Nephron (organoid): ENCODE measurements around the gene PPP1R9A.

Experiments used
- H3K27ac Mint-ChIP-seq, 3 experiments: 2 replicates each; pipeline ENCODE4 v1.8.0; 2020; ENCODE audit warnings: mixed read lengths in 3 of 3, mild to moderate bottlenecking in 2 of 3, moderate library complexity in 1 of 3
- H3K27me3 Mint-ChIP-seq: 2 replicates; pipeline ENCODE4 v1.8.0; 2021; ENCODE audit warnings: low read depth, mild to moderate bottlenecking, moderate library complexity, mixed read lengths
- H3K36me3 Mint-ChIP-seq: 2 replicates; pipeline ENCODE4 v1.8.0; 2020; ENCODE audit warnings: low read depth, mixed read lengths
- H3K4me1 Mint-ChIP-seq: 2 replicates; pipeline ENCODE4 v1.8.0; 2020; ENCODE audit warnings: mixed read lengths
- H3K4me3 Mint-ChIP-seq, 3 experiments: 2 replicates each; pipeline ENCODE4 v1.8.0; 2020; ENCODE audit warnings: mild to moderate bottlenecking in 3 of 3, mixed read lengths in 3 of 3, moderate library complexity in 2 of 3
- H3K9me3 Mint-ChIP-seq: 2 replicates; pipeline ENCODE4 v1.8.0; 2020; ENCODE audit warnings: mixed read lengths
- TF ChIP-seq, protein P1 (sequence below), 3 experiments: fragments of 200-600 bp; sonication (generic); IDR thresholded peaks; one replicate each; pipeline ENCODE4 v1.5.0; 2021; ENCODE audit warnings: antibody characterized with exemption in 3 of 3; ENCODE audit not compliant: unreplicated experiment in 3 of 3

The PPP1R9A gene

GRCh38 chr7:95132500-95132899 is 225.1 kb downstream of the PPP1R9A start:
- no peaks in the 10 kb centered on the region for H3K4me1 Mint-ChIP-seq
- H3K27ac Mint-ChIP-seq, result no peak overlapping the region
- TF ChIP-seq, protein P1, sequence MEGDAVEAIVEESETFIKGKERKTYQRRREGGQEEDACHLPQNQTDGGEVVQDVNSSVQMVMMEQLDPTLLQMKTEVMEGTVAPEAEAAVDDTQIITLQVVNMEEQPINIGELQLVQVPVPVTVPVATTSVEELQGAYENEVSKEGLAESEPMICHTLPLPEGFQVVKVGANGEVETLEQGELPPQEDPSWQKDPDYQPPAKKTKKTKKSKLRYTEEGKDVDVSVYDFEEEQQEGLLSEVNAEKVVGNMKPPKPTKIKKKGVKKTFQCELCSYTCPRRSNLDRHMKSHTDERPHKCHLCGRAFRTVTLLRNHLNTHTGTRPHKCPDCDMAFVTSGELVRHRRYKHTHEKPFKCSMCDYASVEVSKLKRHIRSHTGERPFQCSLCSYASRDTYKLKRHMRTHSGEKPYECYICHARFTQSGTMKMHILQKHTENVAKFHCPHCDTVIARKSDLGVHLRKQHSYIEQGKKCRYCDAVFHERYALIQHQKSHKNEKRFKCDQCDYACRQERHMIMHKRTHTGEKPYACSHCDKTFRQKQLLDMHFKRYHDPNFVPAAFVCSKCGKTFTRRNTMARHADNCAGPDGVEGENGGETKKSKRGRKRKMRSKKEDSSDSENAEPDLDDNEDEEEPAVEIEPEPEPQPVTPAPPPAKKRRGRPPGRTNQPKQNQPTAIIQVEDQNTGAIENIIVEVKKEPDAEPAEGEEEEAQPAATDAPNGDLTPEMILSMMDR (IDR thresholded peaks at IDR 0.05; ENCODE audit: unreplicated experiment in 3 of 3), result no peak
- H3K36me3 Mint-ChIP-seq, result peaks cover 43% of the 10 kb centered on the region
- no peak overlapping the region for H3K4me3 Mint-ChIP-seq
- no peaks in the 10 kb centered on the region for H3K27me3 Mint-ChIP-seq
- peaks cover 14% of the 10 kb centered on the region for H3K9me3 Mint-ChIP-seq

DNA sequence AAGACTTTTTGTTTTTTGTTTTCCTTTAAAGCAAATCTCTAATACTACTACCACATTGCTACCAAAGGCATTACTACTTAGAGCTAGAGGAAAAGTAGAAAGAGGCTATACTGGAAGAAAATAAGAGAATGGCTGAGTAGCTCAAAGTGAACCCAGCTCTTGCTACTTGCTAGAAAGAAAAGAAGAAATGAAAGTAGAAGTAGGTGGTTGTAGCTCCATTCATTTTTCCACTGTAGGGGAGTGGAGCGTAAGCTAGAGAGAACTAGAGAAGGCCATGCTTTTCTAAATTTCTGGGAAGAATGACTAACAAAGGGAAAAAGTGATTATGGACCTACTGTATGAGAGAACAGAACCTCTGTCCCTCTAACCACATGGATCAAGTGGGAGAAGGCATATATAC is 232.5 kb downstream of the PPP1R9A start:
- H3K27ac Mint-ChIP-seq, result no peak overlapping the region
- no peaks in the 10 kb centered on the region for H3K27me3 Mint-ChIP-seq
- TF ChIP-seq, protein P1 (IDR thresholded peaks at IDR 0.05; ENCODE audit: unreplicated experiment in 3 of 3), result no peak
- H3K9me3 Mint-ChIP-seq, result peaks cover 11% of the 10 kb centered on the region
- H3K36me3 Mint-ChIP-seq, result peaks cover 19% of the 10 kb centered on the region
- H3K4me1 Mint-ChIP-seq, result no peaks in the 10 kb centered on the region
- H3K4me3 Mint-ChIP-seq, result no peak overlapping the region

GRCh38 chr7:95141755-95142154 is 234.4 kb downstream of the PPP1R9A start:
- TF ChIP-seq, protein P1 (IDR thresholded peaks at IDR 0.05; ENCODE audit: unreplicated experiment in 3 of 3), result no peak
- Mint-ChIP-seq H3K27me3 (no peaks in the 10 kb centered on the region), H3K36me3 (peaks cover 32% of the 10 kb centered on the region), H3K4me3 (no peak overlapping the region), H3K4me1 (no peaks in the 10 kb centered on the region), H3K9me3 (peaks cover 25% of the 10 kb centered on the region), H3K27ac (no peak overlapping the region)

DNA sequence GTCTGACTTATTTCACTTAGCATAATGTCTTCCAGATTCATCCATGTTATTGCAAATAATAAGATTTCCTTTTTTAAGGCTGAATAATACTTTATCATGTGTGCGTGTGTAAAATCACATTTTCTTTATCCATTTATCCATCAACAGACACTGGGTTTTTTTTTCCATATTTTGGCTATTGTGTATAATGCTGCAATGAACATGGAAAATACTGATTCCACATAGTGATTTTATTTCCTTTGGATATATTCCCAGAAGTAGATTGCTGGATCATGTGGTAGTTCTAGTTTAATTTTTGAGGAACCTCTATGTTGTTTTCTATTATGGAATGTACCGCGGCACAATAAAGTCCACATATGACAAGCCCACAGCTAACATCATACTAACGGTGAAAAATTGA is 236.9 kb downstream of the PPP1R9A start:
- TF ChIP-seq, protein P1 (IDR thresholded peaks at IDR 0.05; ENCODE audit: unreplicated experiment in 3 of 3), result no peak
- Mint-ChIP-seq H3K27ac (no peak overlapping the region), H3K36me3 (peaks cover 52% of the 10 kb centered on the region), H3K4me3 (no peak overlapping the region), H3K9me3 (peaks cover 47% of the 10 kb centered on the region), H3K27me3 (no peaks in the 10 kb centered on the region), H3K4me1 (no peaks in the 10 kb centered on the region)

DNA sequence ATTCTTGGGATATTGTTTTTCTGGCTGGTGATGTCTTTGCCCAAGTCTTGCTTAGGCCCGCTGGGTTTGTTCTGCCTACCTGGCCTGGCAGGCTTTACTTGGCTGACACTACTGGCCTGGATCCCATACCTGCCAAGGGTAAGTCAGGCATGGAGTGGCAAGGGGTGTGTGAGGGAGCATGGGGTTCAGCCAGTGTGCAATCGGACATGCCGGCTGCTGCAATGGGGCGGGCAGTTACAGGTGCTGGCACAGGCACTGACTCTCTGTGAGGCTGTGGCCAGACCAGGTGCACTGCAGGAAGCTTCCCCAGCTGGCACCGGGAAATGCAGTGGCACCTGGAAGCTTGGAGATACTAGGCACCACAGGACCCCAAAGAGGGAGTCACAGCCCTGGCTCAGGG is 248.6 kb downstream of the PPP1R9A start:
- no peaks in the 10 kb centered on the region for H3K9me3 Mint-ChIP-seq
- no peaks in the 10 kb centered on the region for H3K27me3 Mint-ChIP-seq
- H3K27ac Mint-ChIP-seq, result no peak overlapping the region
- H3K4me1 Mint-ChIP-seq, result no peaks in the 10 kb centered on the region
- TF ChIP-seq, protein P1 (IDR thresholded peaks at IDR 0.05; ENCODE audit: unreplicated experiment in 3 of 3), result no peak
- no peak overlapping the region for H3K4me3 Mint-ChIP-seq
- no peaks in the 10 kb centered on the region for H3K36me3 Mint-ChIP-seq

- TF ChIP-seq, protein P1 (IDR thresholded peaks at IDR 0.05; ENCODE audit: unreplicated experiment in 3 of 3), result no peak
- no peak overlapping the region for H3K27ac Mint-ChIP-seq
- H3K27me3 Mint-ChIP-seq, result no peaks in the 10 kb centered on the region
- no peaks in the 10 kb centered on the region for H3K9me3 Mint-ChIP-seq
- H3K4me1 Mint-ChIP-seq, result no peaks in the 10 kb centered on the region
- H3K4me3 Mint-ChIP-seq, result no peak overlapping the region
- H3K36me3 Mint-ChIP-seq, result no peaks in the 10 kb centered on the region
Observed at GRCh38 chr7:95157381-95157780, 250.0 kb downstream of the PPP1R9A start.
